GM19099 (cell line): ENCODE measurements around the gene DPPA2.

Experiments used
- POLR2A ChIP-seq: IDR thresholded peaks from 3 replicates; pipeline ENCODE4 v1.6.1; 2011; ENCODE audit warnings: low read depth; ENCODE audit not compliant: insufficient read length; ENCODE audit errors: extremely low read depth

The DPPA2 gene

GRCh38 chr3:109331692-109332091, 15.4 kb upstream of the DPPA2 start:
- no peak for TF ChIP-seq POLR2A

GRCh38 chr3:109330405-109330804, 14.1 kb upstream of the DPPA2 start:
- no peak for TF ChIP-seq POLR2A

GRCh38 chr3:109328202-109328601, 11.9 kb upstream of the DPPA2 start:
- no peak for TF ChIP-seq POLR2A

- TF ChIP-seq POLR2A: no peak
These were observed 9.3 kb upstream of the DPPA2 start for GRCh38 chr3:109325657-109326056.

DNA sequence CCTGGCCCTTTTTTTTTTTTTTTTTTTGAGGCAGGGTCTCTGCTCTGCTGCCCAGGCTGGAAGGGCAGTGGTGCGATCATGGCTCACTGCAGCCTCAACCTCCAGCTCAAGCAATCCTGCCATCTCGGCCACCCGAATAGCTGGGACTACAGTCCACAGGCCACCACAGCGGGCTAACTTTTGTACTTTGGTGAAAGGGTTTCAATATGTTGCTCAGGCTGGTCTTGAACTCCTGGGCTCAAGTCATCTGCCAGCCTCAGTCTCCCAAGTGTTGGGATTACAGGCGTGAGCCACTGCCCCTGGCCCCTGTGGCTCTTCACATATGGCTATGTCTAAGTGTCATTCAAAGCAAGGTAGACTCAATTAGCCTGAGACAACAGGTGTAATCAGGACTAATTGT, 8.8 kb upstream of the DPPA2 start:
- no peak for TF ChIP-seq POLR2A

DNA sequence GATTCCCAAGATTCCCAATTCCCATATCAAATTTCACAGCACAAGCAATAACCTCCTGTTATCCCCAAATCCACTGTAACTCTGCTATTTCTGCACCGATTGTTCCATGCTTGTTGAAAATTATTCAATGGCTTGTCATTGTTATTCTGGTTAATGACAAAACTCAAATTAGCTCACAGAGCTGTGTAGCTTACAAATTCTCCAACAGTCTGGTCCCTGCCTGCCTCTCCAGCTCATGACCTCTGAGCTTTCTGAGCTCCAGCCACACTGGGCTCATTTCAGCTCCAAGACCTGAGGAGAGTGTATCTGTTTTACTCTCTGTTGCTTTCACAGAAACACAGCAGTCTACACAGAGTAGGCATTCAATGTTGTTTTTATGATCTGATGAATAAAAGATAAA, 3.3 kb downstream of the DPPA2 start:
- TF ChIP-seq POLR2A: no peak

DNA sequence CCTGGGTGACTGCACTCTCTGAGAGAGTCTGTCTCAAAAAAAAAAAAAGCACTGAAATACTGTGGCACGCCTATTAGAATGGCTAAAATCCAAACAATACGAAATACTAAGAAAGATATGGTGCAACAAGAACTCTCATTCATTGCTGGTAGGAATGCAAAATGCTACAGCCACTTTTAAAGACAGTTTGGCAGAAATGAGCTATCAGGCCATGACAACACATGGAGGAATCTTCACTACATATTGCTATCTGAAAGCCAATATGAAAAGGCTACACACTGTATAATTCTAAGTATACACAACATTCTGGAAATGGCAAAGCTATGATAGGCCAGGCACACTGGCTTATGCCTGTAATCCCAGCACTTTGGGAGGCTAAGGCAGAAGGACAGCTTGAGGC, 18.8 kb downstream of the DPPA2 start:
- no peak for TF ChIP-seq POLR2A

- TF ChIP-seq POLR2A: no peak
These were observed 32.2 kb downstream of the DPPA2 start for GRCh38 chr3:109284071-109284470.

- TF ChIP-seq POLR2A: no peak
These were observed 37.8 kb downstream of the DPPA2 start for GRCh38 chr3:109278546-109278945.

DNA sequence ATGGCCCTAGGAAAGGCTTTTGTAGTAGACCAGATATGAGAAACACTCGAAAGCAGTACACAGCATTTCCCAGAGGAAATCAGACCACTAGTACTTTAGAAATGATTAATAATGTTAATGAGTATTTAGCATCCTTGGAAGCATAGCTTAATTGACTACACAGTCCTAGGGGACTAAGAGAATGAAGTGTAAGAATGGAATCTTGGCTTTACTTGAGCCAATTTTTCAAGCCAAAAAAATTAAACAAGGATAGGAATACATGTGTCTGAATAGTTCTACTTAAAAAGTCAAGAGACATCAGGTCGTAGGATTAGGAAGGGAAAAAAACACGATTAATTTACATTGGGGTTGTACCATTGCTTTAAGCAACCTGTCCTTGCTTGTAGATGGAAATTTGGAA, 38.2 kb downstream of the DPPA2 start:
- no peak for TF ChIP-seq POLR2A

DNA sequence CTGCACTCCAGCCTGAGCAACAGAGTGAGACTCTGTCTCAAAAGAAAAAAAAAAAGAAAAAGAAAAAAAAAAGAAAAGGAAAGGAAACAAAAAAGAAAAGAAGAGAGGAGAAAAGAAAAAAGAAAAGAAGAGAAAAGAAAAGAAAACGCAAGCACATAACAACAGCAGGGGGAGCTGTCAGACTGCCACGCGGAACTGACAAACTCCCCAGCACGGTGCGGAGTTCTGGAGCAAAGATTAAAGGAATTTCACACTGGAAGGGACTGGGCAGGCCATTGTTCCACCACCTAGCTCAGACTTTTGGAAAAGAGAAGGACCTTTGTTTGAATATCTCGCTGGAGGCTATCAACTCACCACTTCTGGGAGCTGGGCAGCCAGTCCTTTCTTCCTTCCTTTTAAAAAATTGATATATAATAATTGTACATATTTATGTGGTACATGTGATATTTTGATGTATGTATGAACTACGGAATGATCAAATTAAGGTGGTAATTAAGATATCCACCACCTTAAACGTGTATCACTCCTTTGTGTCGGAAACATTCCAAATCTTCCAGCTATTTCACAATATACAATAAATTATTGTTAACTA, 40.5 kb downstream of the DPPA2 start:
- no peak for TF ChIP-seq POLR2A

DNA sequence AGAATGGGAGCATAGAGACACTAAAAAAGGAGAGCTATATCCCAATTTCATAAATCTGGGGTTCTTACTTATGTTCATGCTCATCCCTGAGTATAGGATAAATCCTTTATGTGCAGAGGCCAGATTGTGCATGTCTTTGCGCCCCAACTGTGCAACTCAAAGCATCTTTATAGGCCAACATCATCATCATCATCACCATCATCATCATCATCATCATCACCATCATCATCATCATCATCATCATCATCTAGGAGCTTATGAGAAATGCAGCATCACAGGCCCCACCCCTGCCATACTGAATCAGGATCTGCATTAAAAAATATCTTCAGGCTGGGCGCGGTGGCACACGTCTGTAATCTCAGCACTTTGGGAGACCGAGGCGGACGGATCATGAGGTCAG, 45.5 kb downstream of the DPPA2 start:
- no peak for TF ChIP-seq POLR2A

GRCh38 chr3:109269577-109270275, 46.6 kb downstream of the DPPA2 start:
- no peak for TF ChIP-seq POLR2A

DNA sequence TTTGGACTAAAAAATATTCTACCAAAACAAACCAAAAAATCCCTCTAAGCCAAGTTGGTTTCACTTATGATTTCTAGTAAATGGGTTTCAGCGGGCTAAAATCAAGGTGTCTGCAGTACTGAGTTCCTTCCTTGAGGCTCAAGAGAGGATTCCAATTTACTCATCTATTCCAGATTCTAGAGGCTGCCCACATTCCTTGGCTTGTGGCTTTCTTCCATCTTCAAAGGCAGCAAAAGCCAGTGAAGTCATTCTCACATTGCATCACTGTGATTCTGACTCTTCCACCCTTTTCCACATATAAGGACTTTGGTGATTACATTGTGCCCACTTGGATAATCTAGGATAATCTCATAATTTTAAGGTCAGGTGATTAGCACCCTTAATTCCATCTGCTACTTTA, 48.1 kb downstream of the DPPA2 start:
- no peak for TF ChIP-seq POLR2A

- TF ChIP-seq POLR2A: no peak
These were observed 51.0 kb downstream of the DPPA2 start for GRCh38 chr3:109265295-109265694.

- no peak for TF ChIP-seq POLR2A
These were observed 59.0 kb downstream of the DPPA2 start for GRCh38 chr3:109257269-109257668.

DNA sequence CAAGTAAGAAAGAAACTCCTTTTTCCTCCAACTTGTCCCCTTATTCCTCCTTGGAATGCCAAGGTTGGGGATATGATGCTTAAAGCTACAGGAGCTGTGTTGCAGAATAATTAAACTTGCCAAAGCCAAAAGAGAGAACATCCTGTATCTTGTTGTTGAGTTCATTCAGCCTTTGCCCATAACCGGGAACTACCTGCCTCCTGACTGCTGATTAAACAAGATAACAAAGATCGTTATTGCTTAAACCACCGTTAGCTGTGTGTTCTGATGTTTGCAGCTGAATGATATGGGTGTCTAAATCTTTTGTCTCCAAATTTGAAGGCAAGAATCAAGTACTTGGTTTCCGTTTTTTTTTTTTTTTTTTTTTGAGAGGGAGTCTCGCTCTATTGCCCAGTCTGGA, 61.5 kb downstream of the DPPA2 start:
- no peak for TF ChIP-seq POLR2A

DNA sequence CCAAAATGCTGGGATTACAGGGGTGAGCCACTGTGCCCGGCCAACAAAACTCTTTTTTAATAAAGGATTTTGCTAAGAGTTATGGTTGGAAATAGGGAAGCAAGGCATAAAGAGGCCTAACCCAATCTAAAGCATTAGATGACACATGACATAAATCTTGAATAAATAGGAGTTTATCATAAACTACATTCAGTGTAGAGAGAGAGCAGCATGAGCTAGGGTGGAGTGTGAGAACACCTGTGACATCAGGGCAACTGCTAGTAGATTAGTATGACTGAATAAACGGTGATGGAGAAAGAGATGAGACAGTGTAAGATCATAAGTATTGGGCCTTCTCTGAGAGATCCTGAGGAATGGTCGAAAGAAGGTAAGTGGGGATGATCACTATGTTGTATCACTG, 63.7 kb downstream of the DPPA2 start:
- no peak for TF ChIP-seq POLR2A
